HCT116 (cell line): ENCODE data around the gene FBN1. TPM values are rescaled to one million over a fixed set of nuclear protein-coding genes. Genes with fewer than 3 reads are reported as not detected.

Experiments
- ATAC-seq: fragments of 200-7000 bp; cut with Tn5 transposase; 2 replicates; pipeline ENCODE4 v1.9.1; 2020; ENCODE audit warnings: mild to moderate bottlenecking, moderate library complexity
- BruUV-seq: library from RNA; stranded (reverse); fragments of 400-500 nt; replicated peaks from 2 replicates; lab custom pipeline; 2021; lab: Mats Ljungman, UMichigan
- CTCF ChIA-PET: fragments of 300-600 bp; sonication (Branson Sonifier 250); formaldehyde crosslinking; loops from one replicate; lab custom pipeline; 2021; ENCODE audit warnings: antibody characterized with exemption; lab: Charles Lee
- POLR2A ChIA-PET: fragments of 300-600, 350-600 bp; sonication (Branson Sonifier 250); formaldehyde crosslinking; loops from one replicate; lab custom pipeline; 2021; ENCODE audit warnings: antibody characterized with exemption; lab: Charles Lee
- RAD21 ChIA-PET, 2 experiments: fragments of 300-600 bp; sonication (Branson Sonifier 250); formaldehyde crosslinking; loops; one replicate each; lab custom pipeline; 2023; ENCODE audit warnings: low total read pairs in 2 of 2; ENCODE audit not compliant: uncharacterized antibody in 2 of 2, unreplicated experiment in 2 of 2, low non-redundant PET in 1 of 2; lab: Charles Lee
- DNase-seq: peaks from one replicate; pipeline ENCODE4 v3.0.0-alpha.2; 2010; ENCODE audit warnings: low read depth, low spot score
- H2AFZ ChIP-seq: fragments of 200-600 bp; shearing (Covaris generic), sonication (generic); 2 replicates; pipeline ENCODE4 v1.6.1; 2017; ENCODE audit warnings: low read depth, mixed run types, mixed read lengths, antibody characterized with exemption, low read length; ENCODE audit not compliant: poor library complexity, severe bottlenecking
- H3K27ac ChIP-seq: 2 replicates; pipeline ENCODE4 v1.5.1; 2012; ENCODE audit warnings: low read depth, low read length
- H3K27me3 ChIP-seq: fragments of 200-600 bp; sonication (generic); 2 replicates; pipeline ENCODE4 v1.6.1; 2016; ENCODE audit warnings: mixed run types, low read length, mixed read lengths; ENCODE audit not compliant: insufficient read depth
- H3K36me3 ChIP-seq, 2 experiments: fragments of 200-500 bp in 1 of 2; fragments of 200-600 bp in 1 of 2; sonication (Bioruptor generic) in 1 of 2; sonication (generic) in 1 of 2; 2 replicates each; pipeline versions ENCODE4 v1.5.1 to v1.6.1; 2014 to 2016; ENCODE audit warnings: low read length in 2 of 2, inconsistent platforms in 1 of 2, mixed read lengths in 1 of 2, mixed run types in 1 of 2; ENCODE audit not compliant: insufficient read depth in 2 of 2, control insufficient read depth in 1 of 2
- H3K4me1 ChIP-seq, 2 experiments: fragments of 200-600 bp in 1 of 2; sonication (generic) in 1 of 2; 2 replicates each; pipeline versions ENCODE4 v1.5.1 to v1.6.1; 2012 to 2017; ENCODE audit warnings: low read length in 2 of 2, inconsistent platforms in 1 of 2, mild to moderate bottlenecking in 1 of 2, mixed read lengths in 1 of 2, mixed run types in 1 of 2, moderate library complexity in 1 of 2; ENCODE audit not compliant: insufficient read depth in 2 of 2, control insufficient read depth in 1 of 2
- H3K4me2 ChIP-seq: fragments of 200-600 bp; sonication (generic); 2 replicates; pipeline ENCODE4 v1.6.1; 2017; ENCODE audit warnings: mixed run types, low read length, mixed read lengths
- H3K4me3 ChIP-seq, 2 experiments: fragments of 200-600 bp in 1 of 2; sonication (generic) in 1 of 2; replicated peaks in 1 of 2; 2 replicates each; pipeline ENCODE4 v1.5.1; 2011 to 2016; ENCODE audit warnings: low read length in 2 of 2, control low read depth in 1 of 2, low read depth in 1 of 2, mild to moderate bottlenecking in 1 of 2, mixed read lengths in 1 of 2, mixed run types in 1 of 2
- H3K79me2 ChIP-seq: fragments of 200-600 bp; sonication (generic); 2 replicates; pipeline ENCODE4 v1.6.1; 2017; ENCODE audit warnings: mild to moderate bottlenecking, mixed run types, low read length, moderate library complexity, mixed read lengths; ENCODE audit not compliant: insufficient read depth
- H3K9ac ChIP-seq: fragments of 200-600 bp; sonication (generic); 2 replicates; pipeline ENCODE4 v1.6.1; 2016; ENCODE audit warnings: low read length, mixed read lengths
- H3K9me2 ChIP-seq: fragments of 200-600 bp; sonication (generic), shearing (Covaris generic); 2 replicates; pipeline ENCODE4 v1.6.1; 2017; ENCODE audit warnings: mixed run types, mild to moderate bottlenecking, moderate library complexity; ENCODE audit not compliant: insufficient read depth
- H3K9me3 ChIP-seq, 2 experiments: fragments of 200-500 bp in 1 of 2; fragments of 200-600 bp in 1 of 2; sonication (Bioruptor generic) in 1 of 2; sonication (generic) in 1 of 2; 2 replicates each; pipeline ENCODE4 v1.6.1; 2014 to 2017; ENCODE audit warnings: low read length in 2 of 2, mixed read lengths in 2 of 2, inconsistent platforms in 1 of 2, low read depth in 1 of 2, mild to moderate bottlenecking in 1 of 2, mixed run types in 1 of 2, moderate library complexity in 1 of 2; ENCODE audit not compliant: control insufficient read depth in 1 of 2, insufficient read depth in 1 of 2
- H4K20me1 ChIP-seq: fragments of 200-600 bp; sonication (generic), shearing (Covaris generic); 2 replicates; pipeline ENCODE4 v1.6.1; 2017; ENCODE audit warnings: mixed run types, mild to moderate bottlenecking, moderate library complexity; ENCODE audit not compliant: insufficient read depth
- CBX3 ChIP-seq: IDR thresholded peaks from 2 replicates; pipeline ENCODE4 v1.6.1; 2012; ENCODE audit warnings: low read depth
- CEBPB ChIP-seq: IDR thresholded peaks from 2 replicates; pipeline ENCODE4 v1.6.1; 2012; ENCODE audit warnings: low read depth
- EZH2 ChIP-seq: fragments of 200-600 bp; sonication (generic); IDR thresholded peaks from 2 replicates; pipeline ENCODE4 v1.6.1; 2017; ENCODE audit warnings: antibody characterized with exemption, mixed run types
- POLR2AphosphoS5 ChIP-seq: IDR thresholded peaks from 2 replicates; pipeline ENCODE4 v1.6.1; 2011; ENCODE audit warnings: mild to moderate bottlenecking, low read depth, low read length, moderate library complexity
- REST ChIP-seq: IDR thresholded peaks from 2 replicates; pipeline ENCODE4 v1.6.1; 2012; ENCODE audit warnings: low read depth
- SP1 ChIP-seq: IDR thresholded peaks from 2 replicates; pipeline ENCODE4 v1.6.1; 2012; ENCODE audit warnings: low read depth
- intact Hi-C: fragments of 100-400 bp; cut with micrococcal nuclease; formaldehyde crosslinking; loops from 2 replicates; pipeline ENCODE4 v1.10.0; 2022
- total RNA-seq: library from RNA; stranded (reverse); gene quantifications from one replicate; pipeline ENCODE4 v1.2.1, GENCODE V29; 2021; ENCODE audit not compliant: unreplicated experiment

FBN1 gene
- total RNA-seq, 1 experiment from 2014 or later, result 1.7 TPM

GRCh38 chr15:48458876-48459275 lies 186.6 kb downstream of the FBN1 start (continued):
- TF ChIP-seq EZH2, result no peak
- TF ChIP-seq CBX3, result no peak
- no peak for TF ChIP-seq POLR2AphosphoS5

- intact Hi-C loops, result no loop called here
- CTCF ChIA-PET, result no interaction called here
- BruUV-seq, result no TSS peak
- no peak overlapping the region for H3K4me2 ChIP-seq
- H3K27me3 ChIP-seq, result no peaks in the 10 kb centered on the region
- H3K9me2 ChIP-seq, result no peaks in the 10 kb centered on the region
- no peak overlapping the region for H2AFZ ChIP-seq
- RAD21 ChIA-PET, result no interaction called here
- H3K9me3 ChIP-seq, result no peaks in the 10 kb centered on the region
- DNase-seq, result no peak
- no peaks in the 10 kb centered on the region for H4K20me1 ChIP-seq
- no peaks in the 10 kb centered on the region for H3K36me3 ChIP-seq
- H3K4me1 ChIP-seq, result peaks cover 22 to 32% of the 10 kb centered on the region in 2 experiments
- no peak for TF ChIP-seq EZH2
- no peak for TF ChIP-seq CEBPB
- TF ChIP-seq REST, result no peak
- H3K9ac ChIP-seq, result no peak overlapping the region
- no peaks in the 10 kb centered on the region for H3K79me2 ChIP-seq
- ATAC-seq, result no peak
- no peak overlapping the region for H3K4me3 ChIP-seq
- no peak overlapping the region for H3K27ac ChIP-seq
- POLR2A ChIA-PET, result no interaction called here
Measured at GRCh38 chr15:48456134-48456533, 189.4 kb downstream of the FBN1 start.

GRCh38 chr15:48451736-48452135 lies 193.8 kb downstream of the FBN1 start:
- intact Hi-C loops, result no loop called here
- POLR2A ChIA-PET, result no interaction called here
- Histone ChIP-seq H3K4me1 (peaks cover 17 to 34% of the 10 kb centered on the region in 2 experiments), H3K27ac (no peak overlapping the region), H3K9me3 (no peaks in the 10 kb centered on the region), H4K20me1 (no peaks in the 10 kb centered on the region), H3K9ac (no peak overlapping the region), H3K9me2 (no peaks in the 10 kb centered on the region), H3K79me2 (no peaks in the 10 kb centered on the region), H2AFZ (no peak overlapping the region), H3K4me3 (no peak overlapping the region), H3K36me3 (no peaks in the 10 kb centered on the region), H3K4me2 (no peak overlapping the region), H3K27me3 (no peaks in the 10 kb centered on the region)
- ATAC-seq, result no peak
- CTCF ChIA-PET, result no interaction called here
- RAD21 ChIA-PET, result no interaction called here
- no TSS peak for BruUV-seq
- no peak for DNase-seq
- TF ChIP-seq SP1 (no peak), CBX3 (no peak)
